Neural progenitor cell (in vitro differentiated cells): Measurements from ENCODE around the gene NPM1. TPM values are rescaled to one million over a fixed set of nuclear protein-coding genes. Genes with fewer than 3 reads are reported as not detected.

Source experiments
- DNase-seq: peaks from one replicate; pipeline ENCODE4 v3.0.0-alpha.2; 2016; ENCODE audit warnings: low spot score
- H2AFZ ChIP-seq: fragments of 200-600 bp; sonication (generic); replicated peaks from 2 replicates; pipeline ENCODE4 v1.6.1; 2016; ENCODE audit warnings: antibody characterized with exemption
- H3F3A ChIP-seq: fragments of 200-600 bp; sonication (generic); 2 replicates; pipeline ENCODE4 v1.6.1; 2016; ENCODE audit warnings: antibody characterized with exemption, low read depth
- H3K27ac ChIP-seq: fragments of 200-600 bp; sonication (generic); 2 replicates; pipeline ENCODE4 v1.5.1; 2016; ENCODE audit warnings: mild to moderate bottlenecking
- H3K27me3 ChIP-seq: fragments of 200-600 bp; sonication (generic); 2 replicates; pipeline ENCODE4 v1.6.1; 2016; ENCODE audit warnings: mild to moderate bottlenecking, moderate library complexity
- H3K36me3 ChIP-seq: fragments of 200-600 bp; sonication (generic); 2 replicates; pipeline ENCODE4 v1.5.1; 2016
- H3K4me1 ChIP-seq: fragments of 200-600 bp; sonication (generic); 2 replicates; pipeline ENCODE4 v1.6.1; 2016; ENCODE audit warnings: mixed run types
- H3K4me2 ChIP-seq: fragments of 200-600 bp; sonication (generic); 2 replicates; pipeline ENCODE4 v1.6.1; 2016
- H3K4me3 ChIP-seq: fragments of 200-600 bp; sonication (generic); 2 replicates; pipeline ENCODE4 v1.5.1; 2016
- H3K79me2 ChIP-seq: fragments of 200-600 bp; sonication (generic); 2 replicates; pipeline ENCODE4 v1.6.1; 2016; ENCODE audit warnings: low read depth
- H3K9ac ChIP-seq: fragments of 200-600 bp; sonication (generic); 2 replicates; pipeline ENCODE4 v1.6.1; 2016
- H3K9me3 ChIP-seq: fragments of 200-600 bp; sonication (generic); 2 replicates; pipeline ENCODE4 v1.5.1; 2016; ENCODE audit warnings: low read depth
- H4K20me1 ChIP-seq: fragments of 200-600 bp; sonication (generic); 2 replicates; pipeline ENCODE4 v1.6.1; 2016; ENCODE audit warnings: low read depth
- H3K27ac Mint-ChIP-seq: 3 replicates; pipeline ENCODE4 v1.8.0; 2021; ENCODE audit warnings: mixed read lengths
- H3K27me3 Mint-ChIP-seq: 2 replicates; pipeline ENCODE4 v1.8.0; 2022; ENCODE audit warnings: low read depth, mild to moderate bottlenecking, inconsistent platforms, moderate library complexity, mixed read lengths; ENCODE audit not compliant: insufficient read depth
- H3K36me3 Mint-ChIP-seq: 3 replicates; pipeline ENCODE4 v1.8.0; 2021; ENCODE audit warnings: mixed read lengths
- H3K4me1 Mint-ChIP-seq: 3 replicates; pipeline ENCODE4 v1.8.0; 2021; ENCODE audit warnings: mixed read lengths
- H3K4me3 Mint-ChIP-seq: 3 replicates; pipeline ENCODE4 v1.8.0; 2021; ENCODE audit warnings: mild to moderate bottlenecking, moderate library complexity, mixed read lengths
- H3K9me3 Mint-ChIP-seq: 3 replicates; pipeline ENCODE4 v1.8.0; 2020; ENCODE audit warnings: mixed read lengths
- EZH2 ChIP-seq: fragments of 200-600 bp; sonication (generic); IDR thresholded peaks from 2 replicates; pipeline ENCODE4 v1.6.1; 2017; ENCODE audit warnings: antibody characterized with exemption, mild to moderate bottlenecking, moderate library complexity
- EZH2phosphoT487 ChIP-seq: fragments of 200-600 bp; sonication (generic); IDR thresholded peaks from 2 replicates; pipeline ENCODE4 v1.6.1; 2017; ENCODE audit warnings: antibody characterized with exemption
- total RNA-seq: library from RNA; depleted of rRNA; stranded (reverse); fragments of >200 nt; gene quantifications from 2 replicates; pipeline ENCODE4 v1.2.3, GENCODE V29; 2015; ENCODE audit warnings: low replicate concordance
- TF ChIP-seq, protein P1 (sequence below): fragments of 200-600 bp; sonication (generic); IDR thresholded peaks from 2 replicates; pipeline ENCODE4 v1.5.1; 2017; ENCODE audit warnings: antibody characterized with exemption, mild to moderate bottlenecking

The NPM1 gene
- total RNA-seq, 1 donor from 2014 or later: 3,685 TPM

DNA sequence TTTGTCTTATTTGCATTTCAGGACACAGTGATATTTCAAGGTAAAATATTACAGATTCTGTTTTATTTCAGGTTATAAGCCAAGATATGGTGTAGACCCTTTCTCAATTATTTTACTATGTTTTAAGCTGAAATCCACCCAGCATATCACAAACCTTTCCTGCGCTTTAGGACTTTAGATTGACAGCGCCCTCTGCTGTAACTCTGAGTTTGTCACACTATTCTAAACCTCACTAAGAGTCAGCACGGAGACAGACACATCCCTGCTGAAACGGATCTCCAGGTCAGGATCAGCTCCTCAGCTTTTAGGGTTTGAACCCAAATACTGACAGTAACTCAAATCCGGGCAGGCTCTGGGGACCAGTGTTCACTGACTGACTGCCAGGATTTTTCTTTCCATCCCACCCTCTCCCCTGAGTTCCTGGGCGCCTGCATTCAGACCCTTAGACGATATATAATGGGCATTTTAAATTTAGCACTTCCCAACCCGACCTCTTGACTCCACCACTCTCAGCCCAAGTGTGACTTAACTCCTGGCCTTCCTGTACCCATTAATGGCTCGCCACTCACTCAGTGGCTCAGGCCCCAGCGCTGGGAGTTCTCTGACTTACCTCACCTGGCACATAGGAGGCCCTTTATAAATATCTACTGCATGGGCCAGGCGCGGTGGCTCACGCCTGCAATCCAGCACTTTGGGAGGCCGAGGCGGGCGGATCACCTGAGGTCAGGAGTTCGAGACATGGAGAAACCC, 45.1 kb upstream of the NPM1 start:
- Histone ChIP-seq H3K9ac (no peak overlapping the region), H3K79me2 (no peaks in the 10 kb centered on the region), H3K27me3 (peaks cover 33% of the 10 kb centered on the region), H3K27ac (no peak overlapping the region), H3K4me2 (no peak overlapping the region), H4K20me1 (no peaks in the 10 kb centered on the region), H3K36me3 (no peaks in the 10 kb centered on the region), H2AFZ (no peak overlapping the region), H3K9me3 (no peaks in the 10 kb centered on the region), H3F3A (no peaks in the 10 kb centered on the region), H3K4me3 (no peak overlapping the region), H3K4me1 (no peaks in the 10 kb centered on the region)
- peaks cover 7% of the 10 kb centered on the region for H3K27me3 Mint-ChIP-seq
- no peaks in the 10 kb centered on the region for H3K4me1 Mint-ChIP-seq
- no peaks in the 10 kb centered on the region for H3K36me3 Mint-ChIP-seq
- TF ChIP-seq, protein P1, sequence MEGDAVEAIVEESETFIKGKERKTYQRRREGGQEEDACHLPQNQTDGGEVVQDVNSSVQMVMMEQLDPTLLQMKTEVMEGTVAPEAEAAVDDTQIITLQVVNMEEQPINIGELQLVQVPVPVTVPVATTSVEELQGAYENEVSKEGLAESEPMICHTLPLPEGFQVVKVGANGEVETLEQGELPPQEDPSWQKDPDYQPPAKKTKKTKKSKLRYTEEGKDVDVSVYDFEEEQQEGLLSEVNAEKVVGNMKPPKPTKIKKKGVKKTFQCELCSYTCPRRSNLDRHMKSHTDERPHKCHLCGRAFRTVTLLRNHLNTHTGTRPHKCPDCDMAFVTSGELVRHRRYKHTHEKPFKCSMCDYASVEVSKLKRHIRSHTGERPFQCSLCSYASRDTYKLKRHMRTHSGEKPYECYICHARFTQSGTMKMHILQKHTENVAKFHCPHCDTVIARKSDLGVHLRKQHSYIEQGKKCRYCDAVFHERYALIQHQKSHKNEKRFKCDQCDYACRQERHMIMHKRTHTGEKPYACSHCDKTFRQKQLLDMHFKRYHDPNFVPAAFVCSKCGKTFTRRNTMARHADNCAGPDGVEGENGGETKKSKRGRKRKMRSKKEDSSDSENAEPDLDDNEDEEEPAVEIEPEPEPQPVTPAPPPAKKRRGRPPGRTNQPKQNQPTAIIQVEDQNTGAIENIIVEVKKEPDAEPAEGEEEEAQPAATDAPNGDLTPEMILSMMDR: peak; percentile 84
- no peak for TF ChIP-seq EZH2phosphoT487
- no peak overlapping the region for H3K27ac Mint-ChIP-seq
- DNase-seq: peak; percentile 80
- H3K9me3 Mint-ChIP-seq: no peaks in the 10 kb centered on the region
- no peak overlapping the region for H3K4me3 Mint-ChIP-seq

DNA sequence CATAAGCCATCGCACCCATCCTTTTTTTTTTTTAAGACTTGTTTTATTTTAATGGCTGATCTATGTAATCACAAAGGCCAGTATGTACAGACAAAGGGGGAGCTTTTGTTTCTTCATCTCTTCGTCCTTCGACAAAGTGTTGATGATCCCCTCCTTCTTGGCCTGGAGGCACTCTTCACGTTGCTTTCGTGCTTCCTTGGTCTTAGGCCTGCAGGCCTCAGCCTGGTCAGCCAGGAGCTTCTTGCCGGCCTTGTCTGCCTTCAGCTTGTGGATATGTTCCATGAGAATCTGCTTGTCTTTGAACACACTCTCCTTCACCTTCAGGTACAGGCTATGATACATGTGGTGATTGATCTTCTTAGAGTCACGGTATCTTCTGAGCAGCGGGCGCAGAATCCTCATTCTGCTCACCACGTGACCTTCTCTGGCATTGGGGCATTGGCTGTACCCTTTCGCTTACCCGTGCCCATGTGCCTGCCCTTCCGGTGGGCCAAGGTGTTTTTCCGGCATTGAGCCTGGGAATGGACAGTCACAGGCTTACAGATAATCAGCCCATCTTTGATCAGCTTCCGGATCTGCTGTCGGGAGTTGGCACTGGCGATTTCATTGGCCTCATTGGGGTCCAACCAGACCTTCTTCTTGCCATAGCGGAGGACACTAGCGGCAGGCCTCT, 42.6 kb upstream of the NPM1 start:
- Histone ChIP-seq H3K4me2 (no peak overlapping the region), H3K27ac (no peak overlapping the region), H3K4me3 (no peak overlapping the region), H3K9ac (no peak overlapping the region), H2AFZ (no peak overlapping the region), H3K4me1 (no peaks in the 10 kb centered on the region), H4K20me1 (no peaks in the 10 kb centered on the region), H3K79me2 (no peaks in the 10 kb centered on the region), H3F3A (no peaks in the 10 kb centered on the region), H3K36me3 (no peaks in the 10 kb centered on the region), H3K9me3 (no peaks in the 10 kb centered on the region), H3K27me3 (peaks cover 10% of the 10 kb centered on the region)
- Mint-ChIP-seq H3K36me3 (no peaks in the 10 kb centered on the region), H3K4me1 (no peaks in the 10 kb centered on the region), H3K4me3 (no peak overlapping the region), H3K27ac (no peak overlapping the region), H3K9me3 (no peaks in the 10 kb centered on the region), H3K27me3 (peaks cover 9% of the 10 kb centered on the region)
- DNase-seq: no peak
- TF ChIP-seq EZH2: no peak
- TF ChIP-seq EZH2phosphoT487: no peak
- TF ChIP-seq, protein P1: no peak

DNA sequence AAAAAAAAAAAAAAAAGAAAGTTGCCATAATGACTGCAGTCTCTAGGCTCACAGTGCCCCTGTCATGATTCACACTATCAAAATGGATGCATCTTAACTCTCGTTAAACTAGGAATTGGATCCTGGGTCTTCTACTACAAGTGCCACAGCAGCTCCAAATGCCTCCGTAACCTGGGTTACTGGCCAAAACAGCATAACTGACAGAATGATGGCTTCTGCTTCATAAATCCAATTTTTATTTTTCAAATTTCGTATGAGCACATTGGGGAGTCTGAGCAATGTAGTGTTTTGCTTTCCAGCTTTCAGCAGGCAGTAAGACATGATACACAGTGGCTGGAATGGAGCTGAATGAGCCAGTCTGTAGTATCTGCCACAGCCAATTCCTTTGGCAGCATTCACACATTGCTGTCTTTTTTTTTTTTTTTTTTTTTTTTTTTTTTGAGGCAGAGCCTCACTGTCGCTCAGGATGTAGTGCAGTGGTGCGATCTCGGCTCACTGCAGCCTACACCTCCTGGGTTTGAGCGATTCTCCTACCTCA, 36.0 kb upstream of the NPM1 start:
- no peak for DNase-seq
- Mint-ChIP-seq H3K27ac (no peak overlapping the region), H3K27me3 (peaks cover 7% of the 10 kb centered on the region), H3K4me3 (no peak overlapping the region), H3K4me1 (no peaks in the 10 kb centered on the region), H3K36me3 (no peaks in the 10 kb centered on the region), H3K9me3 (no peaks in the 10 kb centered on the region)
- TF ChIP-seq EZH2phosphoT487 (no peak), EZH2 (no peak)
- TF ChIP-seq, protein P1: no peak
- Histone ChIP-seq H2AFZ (no peak overlapping the region), H3K4me3 (no peak overlapping the region), H3K36me3 (no peaks in the 10 kb centered on the region), H3K4me2 (no peak overlapping the region), H3F3A (no peaks in the 10 kb centered on the region), H3K79me2 (no peaks in the 10 kb centered on the region), H3K9me3 (no peaks in the 10 kb centered on the region), H4K20me1 (no peaks in the 10 kb centered on the region), H3K27me3 (no peaks in the 10 kb centered on the region), H3K4me1 (no peaks in the 10 kb centered on the region), H3K27ac (no peak overlapping the region), H3K9ac (no peak overlapping the region)
